Mammary epithelial cell (primary cell): ENCODE measurements around the gene SEC22A.

Experiments used
- CTCF ChIP-seq, 2 donors: IDR thresholded peaks in 1 of 2; conservative IDR thresholded peaks in 1 of 2; 2 replicates each; pipeline ENCODE4 v1.5.1; 2011 to 2012; ENCODE audit warnings: inconsistent platforms in 2 of 2, low read length in 2 of 2, mild to moderate bottlenecking in 2 of 2, control low read depth in 1 of 2, low read depth in 1 of 2; ENCODE audit not compliant: insufficient read depth in 1 of 2; ENCODE audit errors: extremely low read depth in 1 of 2
- EZH2 ChIP-seq: IDR thresholded peaks from 2 replicates; pipeline ENCODE4 v1.6.1; 2012; ENCODE audit warnings: low read length, inconsistent platforms, borderline replicate concordance

GRCh38 chr3:123295171-123295900 is 93.6 kb downstream of the SEC22A start:
- TF ChIP-seq CTCF (conservative IDR thresholded peaks at IDR 0.05 in 1 of 2, IDR thresholded peaks at IDR 0.05 in 1 of 2; ENCODE audit: extremely low read depth in 1 of 2, insufficient read depth in 1 of 2, low read depth in 1 of 2, low read length in 2 of 2) (no peak), EZH2 (no peak)
